ENCODE results near the gene ZNF212.

The ZNF212 gene

DNA sequence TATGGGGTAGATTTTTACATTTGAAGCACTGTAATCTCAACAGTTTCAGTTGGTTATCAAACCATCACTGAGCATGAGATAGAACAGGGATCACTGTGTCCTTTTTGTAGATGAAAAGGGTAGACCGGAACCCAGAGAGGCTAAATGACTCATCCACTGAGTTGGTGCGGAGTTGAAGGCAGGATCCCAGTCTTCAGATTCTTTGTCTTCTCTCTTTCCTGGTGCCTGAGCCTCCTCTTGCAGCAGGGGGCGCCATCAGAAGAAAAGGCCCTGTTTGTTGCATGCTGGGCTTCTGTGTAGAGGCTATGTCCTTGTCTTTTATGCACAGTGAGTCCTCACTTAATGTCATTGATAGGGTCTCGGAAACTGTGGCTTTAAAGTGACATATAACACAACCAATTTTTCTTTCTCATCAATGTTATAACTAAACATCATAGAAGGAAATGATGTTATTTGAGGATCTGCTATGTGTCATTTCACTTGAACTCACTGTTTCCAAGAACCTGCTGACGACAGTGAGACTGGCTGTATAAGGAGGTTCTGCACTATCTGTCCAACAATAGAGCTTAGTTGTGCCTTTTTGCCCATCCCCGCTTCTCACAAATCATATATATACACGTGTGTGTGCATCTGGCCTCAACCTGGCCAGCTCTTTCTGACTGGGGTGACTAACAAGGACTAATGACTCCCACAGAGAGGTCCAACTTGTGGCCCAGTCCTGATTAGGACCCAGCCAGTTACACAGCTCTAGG, 29.8 kb upstream of the ZNF212 start:
- H3F3A ChIP-seq (ENCODE audit: control insufficient read depth, insufficient read depth), result no peaks in the 10 kb centered on the region
- H3K9me3 ChIP-seq (ENCODE audit: control insufficient read depth, insufficient read depth, low read length), result no peaks in the 10 kb centered on the region
- H3K4me2 ChIP-seq (ENCODE audit: low read length), result no peak overlapping the region
- TF ChIP-seq EZH2phosphoT487 (IDR thresholded peaks at IDR 0.05; ENCODE audit: borderline replicate concordance, low read length) (no peak), CTCF (IDR thresholded peaks at IDR 0.05; ENCODE audit: low read depth, low read length, poor library complexity, severe bottlenecking) (peak; percentile 98)
- H3K4me3 ChIP-seq (ENCODE audit: low read length), result no peak overlapping the region
- H4K20me1 ChIP-seq (ENCODE audit: control insufficient read depth, insufficient read depth, low read depth, low read length), result no peaks in the 10 kb centered on the region
- H3K36me3 ChIP-seq (ENCODE audit: control insufficient read depth, low read length), result peaks cover 89% of the 10 kb centered on the region
- H3K27ac ChIP-seq (ENCODE audit: low read depth, low read length), result no peak overlapping the region
- H3K27me3 ChIP-seq (ENCODE audit: control insufficient read depth, low read length), result no peaks in the 10 kb centered on the region
- H3K9me2 ChIP-seq (replicated peaks; ENCODE audit: control insufficient read depth, low read length), result no peaks in the 10 kb centered on the region
- H3K79me2 ChIP-seq (ENCODE audit: control insufficient read depth, low read length), result no peaks in the 10 kb centered on the region
- H3K4me1 ChIP-seq (ENCODE audit: control insufficient read depth, low read length), result no peaks in the 10 kb centered on the region

GRCh38 chr7:149210551-149210950, 28.9 kb upstream of the ZNF212 start:
- no peaks in the 10 kb centered on the region for H3K79me2 ChIP-seq (ENCODE audit: control insufficient read depth, low read length)
- H3K4me1 ChIP-seq (ENCODE audit: control insufficient read depth, low read length), result no peaks in the 10 kb centered on the region
- H3K4me2 ChIP-seq (ENCODE audit: low read length), result no peak overlapping the region
- no peaks in the 10 kb centered on the region for H3F3A ChIP-seq (ENCODE audit: control insufficient read depth, insufficient read depth)
- no peak overlapping the region for H3K27ac ChIP-seq (ENCODE audit: low read depth, low read length)
- H3K4me3 ChIP-seq (ENCODE audit: low read length), result no peak overlapping the region
- no peaks in the 10 kb centered on the region for H3K27me3 ChIP-seq (ENCODE audit: control insufficient read depth, low read length)
- H3K9me3 ChIP-seq (ENCODE audit: control insufficient read depth, insufficient read depth, low read length), result no peaks in the 10 kb centered on the region
- H3K9me2 ChIP-seq (replicated peaks; ENCODE audit: control insufficient read depth, low read length), result no peaks in the 10 kb centered on the region
- H3K36me3 ChIP-seq (ENCODE audit: control insufficient read depth, low read length), result peaks cover 93% of the 10 kb centered on the region
- no peaks in the 10 kb centered on the region for H4K20me1 ChIP-seq (ENCODE audit: control insufficient read depth, insufficient read depth, low read depth, low read length)
- no peak for TF ChIP-seq CTCF (IDR thresholded peaks at IDR 0.05; ENCODE audit: low read depth, low read length, poor library complexity, severe bottlenecking)
- no peak for TF ChIP-seq EZH2phosphoT487 (IDR thresholded peaks at IDR 0.05; ENCODE audit: borderline replicate concordance, low read length)

DNA sequence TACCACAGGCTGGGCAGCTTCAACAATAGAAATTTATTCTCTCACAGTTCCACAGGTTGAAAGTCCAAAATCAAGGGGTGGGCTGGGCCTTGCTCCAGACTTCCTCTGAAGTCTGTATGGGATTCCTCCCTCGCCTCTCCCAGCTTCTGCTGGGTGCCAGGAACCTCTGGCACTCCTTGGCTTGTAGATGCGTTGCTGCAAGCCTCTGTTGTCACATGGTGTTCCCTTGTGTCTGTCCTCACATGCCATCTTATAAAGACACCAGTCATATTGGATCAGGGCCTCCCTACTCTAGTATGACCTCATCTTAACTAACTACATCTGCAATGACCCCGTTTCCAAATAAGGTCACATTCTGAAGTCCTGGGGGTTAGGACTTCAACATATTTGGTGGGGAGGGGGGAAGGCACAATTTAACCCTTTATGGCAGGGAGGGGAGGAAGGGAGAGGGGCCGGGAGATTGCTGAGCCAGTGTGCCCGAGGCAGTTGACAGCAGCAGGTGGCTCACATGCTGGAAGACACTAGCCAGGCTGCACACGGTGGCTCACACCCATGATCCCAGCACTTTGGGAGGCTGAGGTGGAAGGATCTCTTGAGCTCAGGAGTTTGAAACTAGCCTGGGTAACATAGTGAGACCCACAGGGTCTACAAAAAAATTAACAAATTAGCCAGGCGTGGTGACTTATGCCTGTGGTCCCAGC, 25.3 kb upstream of the ZNF212 start:
- Histone ChIP-seq H3K79me2 (ENCODE audit: control insufficient read depth, low read length) (no peaks in the 10 kb centered on the region), H3K27ac (ENCODE audit: low read depth, low read length) (no peak overlapping the region), H3K9me3 (ENCODE audit: control insufficient read depth, insufficient read depth, low read length) (no peaks in the 10 kb centered on the region), H3K9me2 (replicated peaks; ENCODE audit: control insufficient read depth, low read length) (no peaks in the 10 kb centered on the region), H3K27me3 (ENCODE audit: control insufficient read depth, low read length) (no peaks in the 10 kb centered on the region), H4K20me1 (ENCODE audit: control insufficient read depth, insufficient read depth, low read depth, low read length) (no peaks in the 10 kb centered on the region), H3F3A (ENCODE audit: control insufficient read depth, insufficient read depth) (no peaks in the 10 kb centered on the region), H3K36me3 (ENCODE audit: control insufficient read depth, low read length) (peaks cover 97% of the 10 kb centered on the region), H3K4me3 (ENCODE audit: low read length) (no peak overlapping the region), H3K4me1 (ENCODE audit: control insufficient read depth, low read length) (no peaks in the 10 kb centered on the region), H3K4me2 (ENCODE audit: low read length) (no peak overlapping the region)
- TF ChIP-seq CTCF (IDR thresholded peaks at IDR 0.05; ENCODE audit: low read depth, low read length, poor library complexity, severe bottlenecking) (no peak), EZH2phosphoT487 (IDR thresholded peaks at IDR 0.05; ENCODE audit: borderline replicate concordance, low read length) (no peak)

Data from DOHH2 (cell line).